Medulla oblongata (tissue), 1 donor: Measurements from ENCODE around the gene ADSS1.
"Not testable (repeated sequence)": the region's sequence is repeated elsewhere in the genome, so short reads cannot be mapped to it uniquely, and the experiment has no call there.

Experiments
- DNase-seq: peaks from one replicate; pipeline ENCODE4 v3.0.0-alpha.2; 2015; ENCODE audit errors: extremely low spot score

ADSS1 gene

DNA sequence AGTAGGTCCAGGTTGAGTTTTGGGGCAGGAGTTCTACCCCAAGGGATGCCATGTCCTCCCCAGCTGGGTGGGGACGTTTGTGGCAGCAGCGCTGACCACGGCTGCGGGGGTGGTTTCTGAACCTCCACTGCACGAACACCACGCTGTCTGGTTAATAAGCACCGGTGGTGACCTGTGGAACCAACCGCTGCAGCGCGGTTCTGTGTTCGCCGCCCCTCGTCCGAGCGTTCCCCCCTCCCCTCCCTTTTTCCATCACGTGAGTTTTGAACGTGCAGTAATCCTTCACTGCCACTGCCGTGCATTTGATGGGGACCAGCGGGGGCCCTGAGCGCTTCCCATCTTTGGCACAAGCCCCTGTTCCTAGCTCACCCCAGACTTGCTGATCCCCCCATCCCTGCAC lies 6.4 kb upstream of the ADSS1 start:
- no peak for DNase-seq

DNA sequence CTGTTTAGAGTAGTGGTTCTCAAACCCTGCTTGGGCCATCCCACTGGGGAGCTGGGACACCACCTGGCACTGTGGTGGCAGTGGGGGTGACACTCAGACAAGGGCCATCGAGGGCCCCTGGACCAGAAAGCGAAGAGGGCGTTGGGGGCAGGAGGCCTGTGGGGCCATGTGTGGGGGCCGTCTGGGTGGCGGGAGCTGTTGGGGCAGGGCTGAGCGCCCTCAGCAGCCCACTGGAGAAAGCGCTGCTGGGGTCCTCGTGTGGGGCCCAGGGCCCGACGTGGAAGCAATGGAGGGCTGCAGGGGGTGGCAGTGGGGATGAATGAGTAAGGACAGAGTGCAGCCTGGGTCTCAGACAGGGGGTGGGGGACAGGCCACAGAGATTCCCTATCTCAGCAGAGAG lies 5.9 kb upstream of the ADSS1 start:
- no peak for DNase-seq

DNA sequence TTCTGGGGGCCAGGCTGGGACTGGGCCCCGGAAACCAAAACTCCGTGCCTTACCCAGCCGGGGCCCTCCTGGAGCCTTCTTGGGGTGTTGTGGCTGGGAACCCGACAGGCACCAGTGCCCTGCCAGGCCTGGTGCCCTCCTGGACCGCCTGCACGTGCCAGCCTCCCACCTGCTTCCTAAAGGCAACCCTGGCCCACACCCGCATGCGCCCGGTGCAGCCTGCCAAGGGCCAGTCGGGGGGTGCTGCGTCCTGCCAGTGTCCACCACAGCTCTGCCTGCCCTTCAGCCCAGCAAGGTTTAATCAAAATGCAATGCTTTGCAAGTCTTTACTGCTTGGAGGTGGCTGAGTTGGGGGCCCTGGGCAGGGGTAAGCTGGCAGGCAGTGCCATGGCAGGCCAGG lies 5.2 kb upstream of the ADSS1 start:
- DNase-seq = no peak

DNA sequence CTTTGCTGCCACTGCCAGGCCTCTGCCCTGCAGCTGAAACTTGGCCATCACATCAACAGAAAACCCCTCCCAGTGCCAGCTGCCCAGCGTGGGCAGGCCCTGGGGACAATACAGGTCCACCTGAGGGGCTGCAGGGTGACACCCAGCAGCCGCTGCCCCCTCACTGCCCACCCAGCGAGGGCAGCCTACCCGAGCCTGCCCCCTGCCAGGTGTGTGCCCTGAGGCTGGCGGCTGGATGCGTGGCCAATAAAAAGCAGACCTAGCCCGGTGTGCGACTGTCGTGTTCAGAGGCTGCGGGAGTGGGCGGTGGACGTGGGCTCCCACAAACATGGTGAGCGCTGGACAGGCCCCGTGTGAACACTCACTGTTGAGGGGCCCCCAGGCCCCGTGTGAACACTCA lies 4.7 kb upstream of the ADSS1 start:
- no peak for DNase-seq

DNA sequence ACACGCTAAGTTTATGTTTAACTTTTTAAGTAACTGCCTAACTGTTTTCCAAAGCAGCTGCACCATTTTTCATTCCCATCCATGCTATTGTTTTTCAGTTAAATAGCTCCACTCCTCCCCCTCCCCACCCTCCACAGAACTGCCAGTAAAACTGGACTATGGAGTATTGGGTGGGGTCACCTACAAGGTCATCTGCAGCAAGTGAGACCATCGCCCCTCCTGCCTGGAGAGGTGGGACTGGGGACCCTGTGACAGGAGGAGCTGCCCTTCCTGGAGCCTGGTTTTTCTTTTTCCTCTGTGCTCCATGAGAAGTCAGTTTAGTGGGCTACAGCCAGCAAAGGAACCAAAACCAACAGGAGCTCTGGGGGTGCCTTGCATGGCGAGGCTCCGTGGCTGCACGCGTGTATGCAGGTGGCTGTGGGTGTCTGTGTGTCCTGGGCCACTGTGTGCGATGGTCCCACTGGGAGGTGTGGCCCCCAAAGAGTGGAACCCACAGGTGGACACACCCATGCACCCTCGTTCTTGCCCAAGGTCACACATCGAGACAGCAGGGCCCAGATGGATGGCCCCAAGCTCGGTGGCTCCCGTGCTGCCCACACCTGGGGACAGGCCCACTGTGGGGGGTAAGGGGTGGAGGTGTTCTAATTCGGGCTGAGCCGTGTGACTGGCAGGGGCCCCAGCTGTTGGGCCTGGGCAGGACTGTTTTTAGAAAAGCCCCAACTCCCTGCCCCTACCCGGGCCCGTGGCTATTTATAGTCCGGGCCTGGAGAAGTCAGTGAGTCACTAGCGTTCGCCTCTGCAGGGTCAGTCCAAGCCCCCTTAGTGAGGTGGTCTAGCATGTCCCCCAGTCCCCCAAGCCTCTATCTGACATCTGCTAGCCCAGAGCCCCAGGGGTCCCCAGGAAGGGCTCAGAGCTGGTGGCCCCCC lies 2.3 kb upstream of the ADSS1 start:
- DNase-seq = no peak

DNA sequence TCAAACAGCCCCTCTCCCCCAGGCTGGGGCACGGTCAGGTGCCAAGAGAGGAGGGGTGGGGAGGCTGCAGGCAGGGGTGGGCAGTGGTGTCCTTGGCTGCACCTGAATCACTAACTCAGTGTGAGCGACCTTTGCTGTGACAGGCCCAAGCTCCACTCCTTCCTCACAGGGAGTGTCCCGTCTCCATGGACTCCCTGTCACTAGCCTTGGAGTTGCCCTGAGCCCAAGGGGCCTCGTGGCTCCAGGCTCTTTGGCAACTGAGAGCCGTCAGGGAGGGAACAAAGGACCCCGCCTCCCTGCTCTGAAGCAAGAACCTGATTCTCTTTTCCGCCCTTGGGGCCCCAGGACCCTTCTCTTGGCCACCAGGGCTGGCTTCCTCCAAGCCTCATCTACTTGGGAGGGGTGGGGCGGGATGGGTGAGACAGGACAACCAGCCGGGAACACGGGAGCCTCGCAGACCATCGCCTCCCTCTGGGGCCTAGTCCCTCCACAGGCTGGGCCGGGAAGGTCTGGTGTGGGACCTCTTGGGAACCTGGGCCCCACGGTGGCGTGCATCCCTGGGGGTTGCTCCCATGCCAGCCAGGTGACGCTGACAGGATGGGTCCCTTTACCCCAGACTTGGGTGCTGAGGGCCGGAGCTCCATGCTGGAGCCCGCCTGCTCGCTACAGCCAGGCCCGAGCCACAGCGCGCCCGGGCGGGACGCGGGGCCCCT lies 935 bp upstream of the ADSS1 start:
- no peak for DNase-seq

DNA sequence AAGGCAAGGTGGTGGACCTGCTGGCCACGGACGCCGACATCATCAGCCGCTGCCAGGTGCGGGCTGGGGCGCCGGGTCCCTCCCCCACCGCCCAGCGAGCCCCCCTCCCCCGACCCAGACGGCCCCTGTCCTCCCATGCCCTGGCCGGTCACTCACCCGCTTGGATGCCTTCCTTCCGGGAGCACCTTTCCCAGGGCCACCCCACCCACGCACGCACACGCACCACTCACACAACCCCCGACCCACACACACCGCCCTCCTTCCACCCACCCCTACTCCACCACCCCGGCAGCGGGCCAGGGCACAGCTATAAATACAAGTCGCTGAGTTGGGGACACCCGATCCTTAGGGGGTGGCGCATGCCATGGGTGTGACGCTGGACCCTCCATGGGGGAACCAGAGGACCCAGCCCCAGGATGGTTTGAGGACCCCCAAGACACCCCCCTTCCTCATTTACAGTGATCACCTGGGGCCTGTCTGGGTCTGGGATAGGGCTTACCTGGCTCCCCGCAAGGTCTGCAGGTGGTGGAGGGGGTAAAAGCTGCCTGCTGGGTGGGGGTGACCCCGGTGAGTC lies 465 bp downstream of the ADSS1 start:
- no peak for DNase-seq

DNA sequence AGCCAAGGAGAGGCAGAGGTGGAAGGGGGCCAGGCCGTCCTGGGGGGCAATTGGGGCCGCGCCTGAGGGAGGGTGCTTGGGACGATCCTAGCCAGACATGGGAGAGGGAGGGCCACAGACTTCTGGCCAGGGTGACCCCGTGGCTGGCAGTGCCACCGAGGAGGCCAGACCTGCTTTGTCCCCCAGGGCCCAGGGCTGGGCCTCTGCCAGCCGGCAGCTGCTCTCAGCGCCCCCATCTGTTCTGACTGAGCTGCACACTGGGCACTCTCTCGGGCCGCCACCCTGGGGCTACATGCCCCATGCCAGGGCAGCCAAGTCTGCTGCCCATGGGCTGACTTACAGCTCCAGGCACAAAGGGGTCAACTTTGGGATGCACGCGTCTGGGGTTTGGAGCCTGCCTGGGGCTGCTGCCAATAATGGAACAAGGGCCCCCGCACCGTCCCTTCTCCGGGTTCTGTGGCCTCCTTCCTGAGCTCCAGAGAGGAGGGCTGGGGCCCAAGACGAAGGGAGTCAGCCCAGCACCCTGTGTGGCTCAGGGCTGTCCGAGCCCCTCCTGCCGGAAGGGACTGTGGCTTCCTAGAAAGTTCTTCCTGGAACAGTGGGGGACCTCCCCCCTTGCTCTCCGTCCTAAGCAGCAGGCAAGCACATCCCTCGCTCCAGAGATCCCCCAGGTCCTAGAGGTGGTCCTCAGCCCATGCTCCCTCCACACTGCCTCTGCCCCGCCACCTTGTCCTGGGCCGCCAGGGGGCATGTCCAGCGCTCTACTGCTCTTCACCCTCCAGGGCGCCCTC lies 1.1 kb downstream of the ADSS1 start:
- peak; percentile 66 for DNase-seq

DNA sequence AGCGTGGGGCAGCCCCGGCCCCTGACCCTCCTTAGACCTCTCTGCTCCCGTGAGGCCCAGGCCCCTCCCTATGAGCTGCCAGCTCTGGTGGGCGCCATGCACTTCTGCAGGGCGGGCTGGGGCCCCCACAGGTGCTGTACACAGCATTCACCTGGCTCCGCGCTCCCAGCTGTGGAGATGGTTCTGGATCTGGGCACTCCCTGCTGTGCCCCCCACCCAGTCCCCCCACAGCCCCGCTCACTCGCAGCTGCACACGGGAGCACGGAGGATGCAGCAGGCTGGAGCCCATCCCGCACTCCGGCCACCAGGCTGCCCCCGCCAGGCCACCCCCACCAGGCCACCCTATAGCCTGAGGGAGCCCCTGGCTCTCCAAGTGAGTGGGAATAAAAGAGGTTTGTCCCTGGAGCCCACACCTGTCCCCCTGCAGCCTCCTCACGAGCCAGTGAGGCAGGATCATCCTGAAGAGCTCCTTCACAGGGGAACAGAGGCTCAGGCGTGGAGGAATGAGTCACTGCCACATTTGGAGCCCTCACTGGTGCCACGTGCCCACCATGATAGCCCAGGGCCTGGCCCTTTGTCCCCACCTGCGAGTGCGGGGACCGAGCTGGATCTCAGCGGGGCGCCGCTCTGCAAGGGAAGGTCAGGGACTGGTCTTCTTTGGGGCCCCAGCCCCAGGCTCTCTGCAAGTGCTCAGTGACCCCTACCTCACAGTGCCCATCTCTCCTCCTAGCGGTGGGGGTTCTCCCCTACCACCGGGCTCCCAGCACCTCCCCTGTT lies 1.9 kb downstream of the ADSS1 start:
- no peak for DNase-seq

DNA sequence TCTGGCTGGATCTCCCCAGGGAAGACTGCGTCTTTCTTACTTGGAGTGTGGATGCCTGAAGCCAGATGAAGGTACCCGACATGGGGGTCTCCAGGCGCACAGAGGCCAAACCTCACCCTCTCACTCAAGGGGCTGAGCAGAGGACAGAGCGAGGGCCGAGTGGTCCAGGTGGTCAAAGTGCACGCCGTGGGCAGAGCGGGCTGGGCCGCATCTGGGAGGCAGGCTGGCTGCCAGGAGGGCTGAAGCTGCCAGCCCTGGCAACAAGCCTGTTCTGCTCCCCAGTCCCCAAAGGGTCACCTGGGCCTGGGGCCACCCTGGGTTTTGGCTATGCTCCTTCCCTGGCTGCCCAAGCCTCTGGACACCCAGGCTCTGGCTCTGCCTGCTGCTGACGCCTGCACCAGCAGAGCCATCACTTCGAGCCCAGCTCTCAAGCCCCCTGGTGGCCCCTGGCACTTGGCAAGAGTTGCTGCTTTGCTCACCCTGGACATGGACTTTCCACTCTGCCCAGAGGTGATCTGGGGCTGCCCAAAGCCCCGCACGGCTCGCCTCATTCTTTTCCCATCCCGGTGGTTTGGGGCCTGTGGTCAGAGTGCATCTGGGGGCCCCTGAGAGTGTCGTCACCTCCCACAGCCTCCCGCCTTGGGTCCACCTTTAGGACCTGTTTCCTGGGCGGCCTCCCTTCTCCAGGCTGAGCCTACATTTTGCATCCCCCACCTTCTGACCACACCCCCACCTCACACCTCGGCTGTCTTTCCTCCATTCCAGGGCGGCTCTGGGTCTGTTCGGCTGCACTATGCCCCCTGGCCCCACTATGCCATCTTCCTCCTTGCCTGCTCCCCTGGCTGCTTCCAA lies 2.8 kb downstream of the ADSS1 start:
- no peak for DNase-seq

DNA sequence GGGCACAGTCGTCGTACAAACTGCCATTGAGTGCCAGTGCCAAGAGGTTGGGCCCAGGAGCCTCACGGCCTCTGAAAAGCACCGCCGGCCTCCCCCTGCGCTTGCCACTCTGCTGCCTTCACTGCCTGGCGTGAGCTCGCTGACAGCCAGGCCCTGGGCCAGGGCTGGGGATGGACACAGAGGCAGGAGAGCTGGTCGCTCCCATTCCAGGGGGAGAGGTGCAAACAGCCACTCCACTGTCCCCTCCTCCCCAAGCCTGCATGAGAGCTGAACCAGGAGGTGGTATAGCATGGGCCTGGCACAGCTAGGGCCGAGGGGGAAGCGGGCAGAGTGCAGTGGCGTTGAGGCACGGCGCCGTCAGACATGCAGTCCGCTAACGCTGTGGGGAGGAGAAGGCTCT lies 4.6 kb downstream of the ADSS1 start:
- no peak for DNase-seq

DNA sequence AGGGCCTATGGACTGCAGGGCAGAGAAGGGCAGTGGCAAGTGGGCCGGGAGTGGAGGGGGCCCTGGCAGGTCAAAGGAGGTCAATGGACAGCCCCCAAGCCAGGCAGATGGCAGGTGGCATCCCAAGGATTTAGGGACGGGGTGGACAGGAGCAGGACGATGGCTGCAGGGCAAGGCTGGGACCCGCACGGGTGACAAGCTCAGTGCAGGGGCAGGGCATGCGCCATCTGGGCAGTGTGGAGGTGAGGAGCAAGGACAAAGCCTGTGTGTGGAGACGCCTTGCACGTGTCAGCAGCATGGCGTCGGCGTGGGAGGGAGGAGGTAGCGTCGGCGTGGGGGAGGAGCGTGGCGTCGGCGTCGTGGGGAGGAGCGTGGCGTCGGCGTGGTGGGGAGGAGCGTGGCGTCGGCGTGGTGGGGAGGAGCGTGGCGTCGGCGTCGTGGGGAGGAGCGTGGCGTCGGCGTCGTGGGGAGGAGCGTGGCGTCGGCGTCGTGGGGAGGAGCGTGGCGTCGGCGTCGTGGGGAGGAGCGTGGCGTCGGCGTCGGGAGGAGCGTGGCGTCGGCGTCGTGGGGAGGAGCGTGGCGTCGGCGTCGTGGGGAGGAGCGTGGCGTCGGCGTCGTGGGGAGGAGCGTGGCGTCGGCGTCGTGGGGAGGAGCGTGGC lies 5.3 kb downstream of the ADSS1 start:
- not testable (repeated sequence) for DNase-seq

DNA sequence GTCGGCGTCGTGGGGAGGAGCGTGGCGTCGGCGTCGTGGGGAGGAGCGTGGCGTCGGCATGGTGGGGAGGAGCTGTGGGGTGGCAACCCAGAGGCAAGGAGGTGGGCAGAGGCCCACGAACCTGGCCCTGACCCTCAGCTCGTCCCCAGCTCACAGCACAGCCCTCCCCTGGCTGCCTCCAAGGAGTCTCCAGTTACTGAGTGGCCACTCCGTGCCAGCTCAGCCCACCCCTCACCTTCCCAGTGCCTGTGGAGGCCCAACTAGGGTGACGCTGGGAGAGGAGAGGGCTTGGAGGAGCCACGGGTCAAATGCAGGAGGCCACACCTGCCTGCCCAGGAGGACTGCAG lies 5.8 kb downstream of the ADSS1 start:
- no peak for DNase-seq

DNA sequence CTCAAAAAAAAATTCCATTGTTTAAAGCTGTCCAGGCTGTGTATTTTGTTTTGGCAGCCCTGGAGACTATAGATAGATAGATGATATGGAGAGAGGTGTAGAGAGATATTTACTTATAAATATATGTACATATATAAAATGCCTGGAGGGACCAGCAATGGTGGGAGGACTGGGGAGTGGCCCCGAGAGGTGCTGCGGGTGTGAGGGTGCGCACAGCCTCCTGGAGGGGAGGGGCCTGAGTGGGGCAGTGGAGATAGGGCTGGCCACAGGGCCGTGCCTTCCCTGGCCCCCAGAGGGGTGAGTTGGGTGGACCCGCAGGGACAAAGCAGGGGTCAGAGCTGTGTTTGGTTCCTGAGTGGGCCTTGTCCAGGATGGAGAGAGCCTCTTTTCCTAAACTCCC lies 6.5 kb downstream of the ADSS1 start:
- no peak for DNase-seq

DNA sequence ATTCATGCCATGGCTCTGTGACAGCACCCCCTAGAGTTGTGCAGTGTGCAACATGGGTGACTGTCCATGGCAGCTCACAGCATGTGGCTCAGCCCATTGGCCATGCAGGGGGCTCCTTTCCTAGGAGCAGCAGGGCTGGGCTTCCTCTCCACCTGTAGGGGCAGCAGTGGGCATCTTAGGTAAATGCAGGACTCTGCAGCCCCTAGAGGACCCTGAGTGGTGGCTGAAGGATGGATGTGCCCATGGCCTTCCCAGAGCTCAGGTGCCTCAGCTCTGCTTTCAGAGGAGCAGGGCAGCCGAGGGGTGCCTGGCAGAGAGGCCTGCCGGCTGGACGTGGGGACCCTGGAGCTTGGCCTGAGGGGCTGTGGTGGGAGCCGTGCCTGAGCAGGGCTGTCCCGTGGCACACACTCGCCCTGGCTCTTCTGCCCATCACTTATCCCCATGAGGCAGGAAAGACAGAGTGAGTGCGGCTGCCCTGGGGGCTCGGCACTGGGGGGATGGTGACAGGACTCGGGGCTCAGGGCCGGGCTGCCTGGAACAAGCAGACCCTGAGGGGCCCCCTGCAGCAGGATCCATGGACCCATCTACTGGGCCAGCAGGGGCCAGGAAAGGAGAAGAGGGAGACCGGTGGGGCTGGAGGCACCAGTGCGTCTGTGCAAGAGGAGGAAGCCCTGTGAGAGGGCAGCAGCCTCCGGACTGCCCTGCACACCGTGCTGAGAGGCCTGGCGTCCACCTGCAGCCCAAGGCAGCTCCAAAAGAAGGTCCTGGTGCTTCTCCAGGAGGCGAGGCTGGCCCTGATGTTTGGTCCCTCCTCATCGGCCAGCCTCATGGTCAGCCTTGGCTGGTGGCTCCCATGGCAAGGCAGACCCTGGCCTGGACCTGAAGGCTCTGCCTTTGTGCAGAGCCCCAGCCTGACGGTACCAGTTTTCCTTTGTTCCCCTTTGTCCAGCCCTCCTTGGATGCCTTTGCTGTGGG lies 7.6 kb downstream of the ADSS1 start:
- DNase-seq = no peak

DNA sequence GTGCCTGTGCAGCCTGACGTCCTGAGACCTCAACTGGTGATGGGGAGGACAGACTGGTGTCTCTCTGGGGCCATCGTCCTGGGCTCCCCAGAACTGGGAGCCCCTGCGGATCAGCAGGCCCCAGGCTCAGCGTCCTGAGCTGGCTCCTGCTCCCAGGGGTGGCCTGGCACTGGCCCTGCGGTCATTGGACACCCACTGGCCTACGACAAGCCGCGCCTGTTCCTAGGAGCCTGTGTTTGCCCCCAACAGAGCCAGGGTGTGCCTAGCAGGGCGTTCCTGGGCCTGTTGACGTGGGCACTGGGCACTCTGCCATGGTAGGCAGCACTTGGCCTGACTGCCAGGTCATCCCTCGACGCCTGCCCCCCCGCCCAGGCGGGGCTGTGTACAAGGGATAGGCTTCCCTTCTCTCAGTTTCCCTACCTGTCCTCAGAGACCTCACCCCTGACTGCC lies 8.4 kb downstream of the ADSS1 start:
- DNase-seq = no peak

DNA sequence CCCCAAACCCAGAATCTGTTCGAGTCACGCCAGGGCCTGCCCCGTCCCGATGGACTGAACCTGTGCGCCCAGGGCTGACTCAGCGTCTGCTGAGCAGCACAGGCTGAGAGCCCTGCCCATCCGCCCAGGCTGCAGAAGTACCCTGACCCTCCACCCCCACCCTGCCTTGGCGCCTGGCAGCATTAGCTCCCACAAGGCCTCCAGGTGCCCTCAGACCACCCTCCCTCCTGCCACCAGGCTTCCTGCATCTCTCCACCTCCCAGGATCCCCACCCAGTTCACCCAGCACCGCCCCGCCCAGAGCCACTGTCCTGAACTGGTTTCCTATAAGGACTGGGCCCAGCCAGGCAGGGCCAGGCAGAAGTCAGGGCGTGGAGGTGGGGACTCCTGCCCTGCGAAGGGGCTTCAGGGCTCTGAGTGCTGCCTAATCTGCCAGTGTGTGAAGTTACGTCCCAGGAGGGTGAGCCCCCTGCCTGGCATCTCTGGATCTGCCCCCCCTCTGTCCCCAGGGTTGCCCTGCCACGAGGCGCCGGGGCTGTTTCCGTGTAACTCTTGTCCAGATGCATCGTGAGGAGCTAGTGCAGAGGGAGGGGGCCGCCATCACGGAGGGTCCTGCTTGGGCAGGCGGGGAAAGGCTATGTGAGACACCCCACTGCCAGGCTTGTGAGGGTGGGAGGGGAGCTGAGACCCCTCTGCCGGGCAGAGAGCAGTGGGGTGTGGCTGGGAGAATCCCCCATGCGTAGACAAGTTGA lies 9.1 kb downstream of the ADSS1 start:
- DNase-seq = no peak

DNA sequence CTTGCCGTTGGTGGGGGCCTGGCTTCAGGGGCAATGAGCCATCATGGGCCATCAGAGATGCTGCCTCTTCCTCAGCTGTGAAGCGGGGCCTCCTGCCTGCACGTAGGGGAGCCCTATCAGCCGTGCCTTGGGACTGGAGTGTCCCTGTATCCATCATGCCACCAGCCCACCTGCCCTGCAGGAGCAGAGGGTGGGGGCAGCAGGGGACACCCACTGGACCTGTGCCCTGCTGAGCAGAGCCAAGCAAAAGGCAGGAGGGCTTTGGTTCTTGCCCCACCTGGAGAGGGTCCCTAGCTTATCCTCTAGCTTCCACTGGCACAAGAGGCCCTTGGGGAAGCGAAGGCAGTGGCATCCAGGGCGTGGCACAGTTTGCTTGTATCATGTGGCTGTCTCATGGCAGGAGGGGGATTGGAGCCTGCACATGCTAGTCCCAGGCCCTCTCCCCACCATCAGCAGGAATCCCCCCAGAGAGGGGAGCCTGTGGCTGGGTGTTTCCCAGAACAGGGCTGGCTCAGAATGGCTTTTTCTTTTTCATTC lies 10.1 kb downstream of the ADSS1 start:
- DNase-seq = no peak
